GM21619 (cell line): ENCODE measurements around the gene MYCN.
"Not testable (repeated sequence)": the region's sequence is repeated elsewhere in the genome, so short reads cannot be mapped to it uniquely, and the experiment has no call there.

Experiments
- ATAC-seq: cut with Tn5 transposase; IDR thresholded peaks from one replicate; pipeline ENCODE4 v1.9.1; 2021; ENCODE audit not compliant: unreplicated experiment

MYCN gene

GRCh38 chr2:15942711-15943345 is 2.5 kb downstream of the MYCN start:
- ATAC-seq, result no peak

DNA sequence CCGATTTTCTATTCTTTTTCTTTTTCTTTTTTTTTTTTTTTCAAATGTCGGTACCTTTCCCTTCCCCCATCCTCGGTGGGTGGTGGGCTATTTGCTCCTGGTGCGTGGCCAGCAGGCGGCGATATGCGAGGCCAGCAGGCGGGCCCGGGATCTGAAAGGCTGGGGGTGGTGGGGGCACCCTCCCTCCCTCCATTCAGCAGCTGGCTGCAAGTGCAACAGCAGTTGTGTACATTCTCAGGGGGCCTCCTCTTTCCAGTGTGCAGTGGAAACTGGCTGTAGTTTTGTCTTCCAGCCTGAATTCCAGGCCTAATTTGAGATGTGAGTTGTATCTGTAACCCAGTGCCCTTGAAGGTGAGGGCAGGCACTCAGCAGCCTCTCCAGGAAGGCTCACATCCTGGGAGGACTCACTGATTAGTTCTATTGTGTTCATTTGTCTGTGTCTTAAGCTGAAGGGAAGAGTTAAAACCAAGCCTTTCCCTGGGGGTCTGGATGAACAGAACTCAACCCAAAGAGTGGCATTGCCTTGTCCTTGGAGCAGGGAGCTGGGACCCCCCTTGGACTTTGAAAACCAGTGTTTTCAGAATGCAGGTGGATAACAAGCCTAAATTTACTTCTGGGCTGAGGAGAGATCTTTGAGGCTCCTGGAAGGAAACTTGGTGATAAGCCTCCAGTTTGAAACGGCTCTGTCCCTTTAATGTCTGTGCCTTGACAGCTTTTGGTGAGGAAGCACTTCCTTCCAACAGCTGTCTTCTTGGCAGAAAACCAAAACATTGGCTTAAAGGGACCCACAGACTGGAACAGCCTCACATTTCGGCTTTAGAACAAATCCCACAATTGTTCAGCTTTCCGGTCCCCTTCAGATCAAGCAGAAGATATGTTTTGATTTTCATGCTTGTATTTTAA is 3.3 kb downstream of the MYCN start:
- no peak for ATAC-seq

DNA sequence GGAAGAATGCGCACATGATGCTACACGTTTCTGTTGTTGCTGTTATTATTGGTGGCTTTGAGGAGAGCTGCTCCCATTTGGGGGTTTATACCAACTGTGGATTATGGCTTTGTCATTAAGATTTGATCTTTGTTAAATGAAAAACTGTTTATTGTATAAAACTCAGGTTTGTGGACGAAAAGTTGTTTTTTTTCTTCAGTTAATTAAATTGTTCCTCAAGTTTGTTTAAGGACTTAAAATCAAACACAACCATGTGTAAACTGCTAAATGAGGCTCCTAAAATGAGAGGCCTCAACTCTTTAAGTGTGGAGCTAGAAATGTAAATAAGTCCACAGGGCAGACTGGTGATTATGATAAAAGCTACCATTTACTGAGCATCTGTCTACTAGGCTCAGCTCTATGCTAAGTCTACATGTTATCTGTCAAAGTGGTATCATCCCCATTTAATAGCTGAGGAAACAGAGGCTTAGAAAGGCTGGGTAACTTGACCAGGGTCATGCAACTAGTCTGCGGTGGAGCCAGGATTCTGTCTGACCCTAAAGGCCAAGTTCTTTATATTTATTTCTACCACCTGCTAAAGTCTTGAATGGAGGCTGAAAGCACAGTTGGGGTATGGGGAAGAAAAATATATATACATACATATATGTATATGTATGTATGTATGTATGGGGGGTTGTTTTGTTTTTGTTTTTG is 4.1 kb downstream of the MYCN start:
- ATAC-seq, result no peak

DNA sequence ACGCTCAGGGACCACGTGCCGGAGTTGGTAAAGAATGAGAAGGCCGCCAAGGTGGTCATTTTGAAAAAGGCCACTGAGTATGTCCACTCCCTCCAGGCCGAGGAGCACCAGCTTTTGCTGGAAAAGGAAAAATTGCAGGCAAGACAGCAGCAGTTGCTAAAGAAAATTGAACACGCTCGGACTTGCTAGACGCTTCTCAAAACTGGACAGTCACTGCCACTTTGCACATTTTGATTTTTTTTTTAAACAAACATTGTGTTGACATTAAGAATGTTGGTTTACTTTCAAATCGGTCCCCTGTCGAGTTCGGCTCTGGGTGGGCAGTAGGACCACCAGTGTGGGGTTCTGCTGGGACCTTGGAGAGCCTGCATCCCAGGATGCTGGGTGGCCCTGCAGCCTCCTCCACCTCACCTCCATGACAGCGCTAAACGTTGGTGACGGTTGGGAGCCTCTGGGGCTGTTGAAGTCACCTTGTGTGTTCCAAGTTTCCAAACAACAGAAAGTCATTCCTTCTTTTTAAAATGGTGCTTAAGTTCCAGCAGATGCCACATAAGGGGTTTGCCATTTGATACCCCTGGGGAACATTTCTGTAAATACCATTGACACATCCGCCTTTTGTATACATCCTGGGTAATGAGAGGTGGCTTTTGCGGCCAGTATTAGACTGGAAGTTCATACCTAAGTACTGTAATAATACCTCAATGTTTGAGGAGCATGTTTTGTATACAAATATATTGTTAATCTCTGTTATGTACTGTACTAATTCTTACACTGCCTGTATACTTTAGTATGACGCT is 5.8 kb downstream of the MYCN start:
- no peak for ATAC-seq

DNA sequence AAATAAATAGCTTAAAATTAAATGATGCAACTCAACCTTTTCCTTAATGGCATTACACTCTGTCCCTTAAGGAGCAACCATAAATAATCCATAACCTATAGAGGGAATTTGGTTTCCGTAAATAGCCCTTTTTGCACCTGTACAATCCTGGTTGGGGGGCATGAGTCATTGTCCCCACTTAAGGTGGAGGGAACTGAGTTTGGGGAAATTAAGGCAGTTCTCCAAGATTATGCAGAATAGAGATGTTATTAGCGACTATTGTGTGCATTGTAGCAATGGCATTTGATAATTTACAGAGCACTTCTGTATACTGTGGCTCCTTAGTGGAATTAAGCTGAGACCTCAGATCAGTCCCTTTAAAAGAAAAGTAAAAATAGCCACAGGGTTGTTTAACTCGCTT is 6.6 kb downstream of the MYCN start:
- ATAC-seq, result no peak

- no peak for ATAC-seq
Measured at GRCh38 chr2:15947431-15947830, 7.1 kb downstream of the MYCN start.

DNA sequence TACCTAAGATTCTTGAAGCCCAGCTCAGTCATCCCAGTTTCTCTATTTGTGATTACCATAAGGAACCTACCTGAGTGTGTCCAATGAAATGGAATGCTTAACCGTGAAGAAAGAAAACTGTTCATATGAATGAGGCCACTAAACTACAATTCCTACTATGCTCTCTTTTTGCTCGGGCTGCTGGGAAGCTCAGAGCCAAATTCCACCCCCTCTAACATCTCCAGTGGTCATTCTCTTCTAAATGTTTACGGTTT is 8.3 kb downstream of the MYCN start:
- no peak for ATAC-seq

DNA sequence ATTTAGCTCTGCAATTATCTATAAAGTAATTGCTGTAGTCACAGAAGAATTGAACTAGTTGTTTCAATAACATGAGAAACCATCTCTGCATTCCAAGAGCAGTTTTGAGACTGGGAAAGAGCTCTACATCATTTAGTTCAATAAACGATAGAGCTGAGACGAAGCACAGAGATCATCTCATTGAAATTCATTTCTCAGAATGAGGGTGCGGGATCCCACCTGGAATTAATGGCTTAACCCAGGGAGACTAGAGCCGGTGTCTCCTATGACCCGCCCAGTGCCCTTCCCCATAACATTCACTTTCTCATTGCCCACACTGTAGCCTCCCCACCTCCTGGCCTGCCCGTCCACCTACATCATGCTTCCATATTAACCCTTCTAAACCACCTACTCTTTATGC is 8.8 kb downstream of the MYCN start:
- no peak for ATAC-seq

DNA sequence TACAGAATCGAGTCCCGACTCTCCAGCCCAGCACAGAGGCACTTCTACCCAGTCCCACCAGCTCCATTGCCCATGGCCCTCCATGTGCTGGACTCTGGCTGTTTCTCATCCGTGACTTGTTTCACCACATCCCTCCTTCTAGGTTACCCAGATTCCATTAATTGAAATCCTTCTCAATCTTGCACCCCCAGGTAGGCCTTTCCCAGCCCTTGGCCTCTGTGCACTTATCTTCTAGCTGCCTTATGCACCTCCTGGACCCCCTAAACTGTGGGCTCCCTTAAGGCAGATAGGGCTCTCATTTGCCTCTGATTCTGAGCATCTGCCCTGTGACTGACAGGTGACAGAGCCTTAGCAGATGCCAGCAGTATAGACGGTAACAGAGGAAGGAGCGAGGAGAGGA is 9.2 kb downstream of the MYCN start:
- no peak for ATAC-seq

GRCh38 chr2:15950088-15950952 is 10.0 kb downstream of the MYCN start:
- ATAC-seq, result no peak

DNA sequence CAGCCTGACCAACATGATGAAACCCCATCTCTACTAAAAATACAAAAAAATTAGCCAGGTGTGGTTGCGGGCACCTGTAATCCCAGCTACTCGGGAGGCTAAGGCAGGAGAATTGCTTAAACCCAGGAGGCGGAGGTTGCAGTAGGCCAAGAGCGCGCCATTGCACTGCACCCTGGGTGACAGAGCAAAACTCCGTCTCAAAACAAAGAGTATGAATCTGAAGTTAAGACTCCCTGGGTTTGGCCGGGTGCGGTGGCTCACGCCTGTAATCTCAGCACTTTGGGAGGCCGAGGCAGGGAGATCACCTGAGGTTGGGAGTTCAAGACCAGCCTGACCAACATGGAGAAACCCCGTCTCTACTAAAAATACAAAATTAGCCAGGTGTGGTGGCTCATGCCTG is 11.6 kb downstream of the MYCN start:
- ATAC-seq, result not testable (repeated sequence)

DNA sequence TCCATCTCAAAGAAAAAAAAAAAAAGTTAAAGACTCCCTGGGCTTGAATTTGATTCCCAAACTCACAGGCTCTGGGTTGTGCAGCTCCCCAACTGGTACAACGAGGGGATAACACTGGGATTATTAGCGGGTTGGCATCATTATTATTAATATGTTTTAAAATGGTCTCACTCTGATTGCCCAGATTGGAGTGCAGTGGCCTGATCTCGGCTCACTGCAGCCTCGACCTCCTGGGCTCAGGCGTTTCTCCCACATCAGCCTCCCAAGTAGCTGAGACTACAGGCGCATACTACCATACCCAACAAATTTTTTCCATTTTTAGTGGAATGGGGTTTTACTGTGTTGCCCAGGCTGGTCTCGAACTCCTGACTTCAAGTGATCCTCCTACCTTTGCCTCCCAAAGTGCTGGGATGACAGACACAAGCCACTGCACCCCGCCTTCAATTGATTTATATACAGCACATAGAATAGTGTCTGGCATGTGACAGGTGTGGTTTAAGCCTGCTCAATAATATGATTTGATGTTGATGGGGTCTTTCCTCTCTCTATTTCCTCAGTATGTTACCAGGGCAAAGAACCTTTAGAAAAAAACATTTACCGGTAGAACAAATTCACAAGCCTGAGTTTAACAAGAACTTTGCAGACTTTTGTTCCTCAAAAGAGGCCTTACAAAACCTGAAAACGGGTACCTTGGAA is 12.2 kb downstream of the MYCN start:
- no peak for ATAC-seq

- no peak for ATAC-seq
Measured at GRCh38 chr2:15953147-15953630, 12.8 kb downstream of the MYCN start.

DNA sequence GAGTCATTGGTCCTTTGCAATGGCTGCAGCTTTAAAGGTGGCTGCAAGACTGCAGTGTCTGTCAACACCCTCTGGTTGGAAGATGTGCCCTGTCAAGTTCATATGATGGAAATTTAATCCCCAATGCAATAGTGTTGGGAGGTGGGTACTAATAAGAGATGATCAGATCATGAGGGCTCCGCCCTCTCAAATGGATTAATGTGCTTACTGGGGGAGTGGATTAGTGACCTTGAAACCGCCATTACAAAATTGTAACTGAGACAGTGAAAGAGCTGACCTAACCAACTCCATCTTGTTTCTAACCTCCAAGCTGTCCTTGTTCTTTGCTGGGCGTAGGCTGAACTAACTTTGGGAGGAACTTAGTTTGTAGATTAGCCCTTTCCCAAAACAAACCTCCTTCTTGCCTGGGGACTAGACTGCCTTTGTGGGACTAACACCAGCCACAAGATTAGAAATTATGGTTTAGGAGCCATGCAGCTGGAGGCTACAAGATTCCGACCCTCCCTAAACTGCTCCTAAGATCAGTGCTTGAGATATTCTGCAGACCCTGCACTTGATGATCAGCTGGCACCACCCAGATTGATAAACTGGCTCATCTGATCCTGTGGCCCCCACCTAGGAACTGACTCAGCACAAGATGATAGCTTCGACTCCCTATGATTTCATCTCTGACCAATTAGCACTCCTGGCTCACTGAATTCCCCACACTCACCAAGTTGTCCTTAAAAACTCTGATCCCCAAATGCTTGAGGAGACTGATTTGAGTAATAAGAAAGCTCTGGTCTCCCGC is 13.7 kb downstream of the MYCN start:
- no peak for ATAC-seq

DNA sequence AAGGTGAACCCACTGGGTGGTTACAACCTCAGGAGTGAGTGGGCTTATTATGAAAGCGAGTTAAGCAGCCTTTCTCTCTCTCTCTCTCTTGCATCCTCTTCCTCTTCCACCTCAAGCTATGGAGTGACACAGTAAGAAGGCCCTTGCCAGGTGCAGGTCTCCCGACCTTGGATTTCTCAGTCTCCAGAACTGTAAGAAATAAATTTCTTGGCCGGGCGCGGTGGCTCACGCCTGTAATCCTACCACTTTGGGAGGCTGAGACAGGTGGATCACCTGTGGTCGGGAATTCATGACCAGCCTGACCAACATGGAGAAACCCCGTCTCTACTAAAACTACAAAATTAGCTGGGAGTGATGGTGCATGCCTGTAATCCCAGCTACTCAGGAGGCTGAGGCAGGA is 14.4 kb downstream of the MYCN start:
- ATAC-seq, result no peak

GRCh38 chr2:15955232-15955988 is 15.1 kb downstream of the MYCN start:
- ATAC-seq, result no peak

DNA sequence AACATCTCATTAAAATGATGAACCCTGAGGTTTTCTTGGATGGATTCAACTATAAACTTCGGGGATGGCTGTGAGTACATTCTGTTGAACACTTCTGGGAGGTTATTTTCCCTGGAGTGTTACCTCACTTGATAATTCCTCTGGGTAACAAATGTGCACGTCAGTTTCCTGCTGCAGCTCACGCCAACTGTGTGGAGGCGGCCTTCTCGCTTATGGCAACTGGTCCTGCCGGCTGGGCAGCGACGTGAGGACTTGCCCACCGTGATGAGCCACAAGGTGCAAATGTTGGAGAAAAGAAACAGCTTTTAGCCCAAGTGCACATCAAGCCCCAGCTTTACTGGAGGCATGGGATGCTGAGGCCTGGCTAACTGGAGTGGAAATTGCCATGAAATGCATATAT is 15.9 kb downstream of the MYCN start:
- no peak for ATAC-seq
